C4-2B (cell line): ENCODE measurements around the gene NKX2-1.
A peak's percentile ranks its signal among the peaks of the same experiment; 100 is the strongest.

Source experiments
- ZFX ChIP-seq: fragments of 450-650 bp; IDR thresholded peaks from 2 replicates; pipeline ENCODE4 v1.6.1; 2017
- TF ChIP-seq, protein P1 (sequence below): fragments of 450-650 bp; conservative IDR thresholded peaks from 2 replicates; pipeline ENCODE4 v1.5.1; 2017; ENCODE audit warnings: mild to moderate bottlenecking

DNA sequence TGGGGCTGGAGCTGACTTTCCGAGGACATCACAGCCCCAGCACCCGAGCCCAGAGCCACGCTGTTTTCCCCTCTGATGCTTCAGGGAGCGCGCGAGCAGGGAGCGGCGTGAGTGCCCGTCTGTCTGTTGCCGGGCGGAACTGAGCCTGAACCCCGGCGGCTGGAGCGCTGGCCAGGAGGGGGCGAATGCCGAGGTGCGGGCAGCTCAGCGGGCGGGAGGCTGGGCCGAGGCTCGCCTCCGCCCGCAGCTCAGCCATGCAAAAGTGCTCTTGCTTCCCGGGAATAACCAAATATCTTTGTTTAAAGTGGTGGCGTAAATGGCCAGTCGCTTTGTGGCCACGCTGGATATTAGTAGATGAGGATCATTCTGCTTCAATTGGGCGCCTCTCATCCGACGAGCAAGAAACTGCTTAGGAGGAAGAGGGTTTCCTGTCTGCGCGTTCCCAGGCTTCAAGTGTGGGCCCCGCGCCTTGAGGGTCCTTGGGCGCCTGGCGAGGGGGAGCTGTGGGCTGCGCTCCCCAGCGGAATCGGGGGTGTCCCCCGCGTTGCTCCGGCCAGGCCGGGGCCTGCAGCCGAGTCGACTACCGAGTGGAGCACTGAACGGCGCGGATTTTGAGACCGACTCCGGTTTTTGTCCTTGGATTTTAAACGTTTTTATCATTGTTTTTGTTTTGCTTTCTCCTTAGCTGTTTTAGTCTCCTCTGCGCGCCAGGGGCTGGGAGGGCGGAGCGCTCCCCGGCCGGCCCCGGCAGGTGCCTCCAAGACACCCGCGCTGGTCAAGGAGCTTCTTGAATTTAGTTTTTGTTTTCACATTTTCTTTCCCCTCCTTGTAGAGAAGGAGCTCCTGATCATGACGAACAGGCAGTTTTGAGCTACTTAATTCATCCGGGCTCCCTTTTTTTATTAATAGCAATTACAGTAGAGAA lies 831 bp upstream of the NKX2-1 start:
- TF ChIP-seq, protein P1, sequence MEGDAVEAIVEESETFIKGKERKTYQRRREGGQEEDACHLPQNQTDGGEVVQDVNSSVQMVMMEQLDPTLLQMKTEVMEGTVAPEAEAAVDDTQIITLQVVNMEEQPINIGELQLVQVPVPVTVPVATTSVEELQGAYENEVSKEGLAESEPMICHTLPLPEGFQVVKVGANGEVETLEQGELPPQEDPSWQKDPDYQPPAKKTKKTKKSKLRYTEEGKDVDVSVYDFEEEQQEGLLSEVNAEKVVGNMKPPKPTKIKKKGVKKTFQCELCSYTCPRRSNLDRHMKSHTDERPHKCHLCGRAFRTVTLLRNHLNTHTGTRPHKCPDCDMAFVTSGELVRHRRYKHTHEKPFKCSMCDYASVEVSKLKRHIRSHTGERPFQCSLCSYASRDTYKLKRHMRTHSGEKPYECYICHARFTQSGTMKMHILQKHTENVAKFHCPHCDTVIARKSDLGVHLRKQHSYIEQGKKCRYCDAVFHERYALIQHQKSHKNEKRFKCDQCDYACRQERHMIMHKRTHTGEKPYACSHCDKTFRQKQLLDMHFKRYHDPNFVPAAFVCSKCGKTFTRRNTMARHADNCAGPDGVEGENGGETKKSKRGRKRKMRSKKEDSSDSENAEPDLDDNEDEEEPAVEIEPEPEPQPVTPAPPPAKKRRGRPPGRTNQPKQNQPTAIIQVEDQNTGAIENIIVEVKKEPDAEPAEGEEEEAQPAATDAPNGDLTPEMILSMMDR, result peak; percentile 64
- no peak for TF ChIP-seq ZFX
